C4-2B (cell line): ENCODE results near the gene GRID1.

Experiments used
- CTCF ChIP-seq: fragments of 450-650 bp; conservative IDR thresholded peaks from 2 replicates; pipeline ENCODE4 v1.5.1; 2017; ENCODE audit warnings: mild to moderate bottlenecking
- ZFX ChIP-seq: fragments of 450-650 bp; IDR thresholded peaks from 2 replicates; pipeline ENCODE4 v1.6.1; 2017

DNA sequence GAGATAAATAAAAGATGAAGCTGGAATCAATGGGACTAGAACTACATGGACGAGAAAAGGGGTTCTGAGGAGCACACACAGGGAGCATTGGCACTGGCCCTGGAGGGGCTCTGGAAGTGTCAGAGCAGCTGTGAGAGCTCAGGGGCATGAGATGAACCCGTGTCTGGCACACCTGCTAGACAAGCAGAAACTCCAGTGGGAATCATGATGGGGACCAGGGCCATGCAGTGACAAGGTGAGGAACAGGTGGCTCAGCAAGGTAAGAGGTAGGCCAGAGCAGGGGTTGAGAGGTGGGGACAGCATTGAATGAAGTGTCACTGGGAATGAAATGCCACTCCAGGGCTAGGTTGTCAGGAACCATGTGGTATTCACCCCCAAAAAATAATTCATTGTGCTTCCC is 588.5 kb downstream of the GRID1 start:
- no peak for TF ChIP-seq CTCF
- TF ChIP-seq ZFX = no peak
